Activated T-cell treated with anti-CD3 and anti-CD28 coated beads for 4 hours (primary cell): ENCODE results near the gene OR10K2.
"Not testable (repeated sequence)": the region's sequence is repeated elsewhere in the genome, so short reads cannot be mapped to it uniquely, and the experiment has no call there.

Source experiments
- DNase-seq: peaks from one replicate; pipeline ENCODE4 v3.0.0-alpha.2; 2020

The OR10K2 gene

GRCh38 chr1:158426137-158426536, at the start of gene OR10K2:
OR10K2 (minus strand) TSS chr1:158426237; CDS start chr1:158420866, 5,371 bp downstream.
- DNase-seq = no peak

- no peak for DNase-seq
These were observed 45.9 kb upstream of the OR10K2 start, which contains the start of gene OR10R2 for GRCh38 chr1:158471920-158472319. OR10R2 (plus strand) TSS chr1:158472220; CDS start chr1:158472326, 106 bp downstream.

- no peak for DNase-seq
These were observed 35.5 kb upstream of the OR10K2 start, which contains the start of gene OR10K1 for GRCh38 chr1:158461534-158461933. OR10K1 (plus strand) TSS chr1:158461834; CDS start chr1:158465562, 3,728 bp downstream.

- DNase-seq = no peak
These were observed 32.2 kb upstream of the OR10K2 start for GRCh38 chr1:158458263-158458662.

GRCh38 chr1:158457246-158457645, 31.2 kb upstream of the OR10K2 start:
- DNase-seq = no peak

- DNase-seq = no peak
These were observed 28.5 kb upstream of the OR10K2 start for GRCh38 chr1:158454537-158454936.

- no peak for DNase-seq
These were observed 19.3 kb upstream of the OR10K2 start for GRCh38 chr1:158445376-158445775.

GRCh38 chr1:158434741-158435140, 8.7 kb upstream of the OR10K2 start:
- no peak for DNase-seq

- not testable (repeated sequence) for DNase-seq
These were observed 4.1 kb upstream of the OR10K2 start for GRCh38 chr1:158430163-158430562.

GRCh38 chr1:158425027-158425426, 1.0 kb downstream of the OR10K2 start:
- no peak for DNase-seq

GRCh38 chr1:158422212-158422611, 3.8 kb downstream of the OR10K2 start:
- DNase-seq = no peak

GRCh38 chr1:158417586-158417985, 8.5 kb downstream of the OR10K2 start:
- no peak for DNase-seq

GRCh38 chr1:158414651-158415345, 11.2 kb downstream of the OR10K2 start:
- no peak for DNase-seq

GRCh38 chr1:158407092-158407491, 18.9 kb downstream of the OR10K2 start:
- DNase-seq = no peak

- DNase-seq = no peak
These were observed 25.2 kb downstream of the OR10K2 start for GRCh38 chr1:158400871-158401270.

- DNase-seq = no peak
These were observed 27.1 kb downstream of the OR10K2 start, which contains the start of gene OR10T2 for GRCh38 chr1:158398818-158399514. OR10T2 (minus strand) TSS chr1:158399466; CDS start chr1:158399466, 0 bp downstream.

GRCh38 chr1:158396646-158397045, 29.4 kb downstream of the OR10K2 start:
- no peak for DNase-seq

- DNase-seq = no peak
These were observed 32.6 kb downstream of the OR10K2 start for GRCh38 chr1:158393476-158393875.

GRCh38 chr1:158391099-158391498, 34.9 kb downstream of the OR10K2 start:
- DNase-seq = no peak

GRCh38 chr1:158390331-158390730, 35.7 kb downstream of the OR10K2 start:
- no peak for DNase-seq

GRCh38 chr1:158374860-158375259, 51.2 kb downstream of the OR10K2 start:
- DNase-seq = no peak

- not testable (repeated sequence) for DNase-seq
These were observed 51.9 kb downstream of the OR10K2 start for GRCh38 chr1:158374101-158374500.

- DNase-seq = no peak
These were observed 54.7 kb downstream of the OR10K2 start for GRCh38 chr1:158371188-158371953.
